Activated T-cell treated with anti-CD3 and anti-CD28 coated beads for 1 hour (primary cell): Measurements from ENCODE around the gene AKAP6.

ENCODE experiments used
- DNase-seq: peaks from one replicate; pipeline ENCODE4 v3.0.0-alpha.2; 2020; ENCODE audit warnings: low read depth

Gene AKAP6

GRCh38 chr14:32710231-32710671 lies 381.2 kb downstream of the AKAP6 start:
- no peak for DNase-seq

GRCh38 chr14:32710731-32711680 lies 381.9 kb downstream of the AKAP6 start:
- no peak for DNase-seq

- DNase-seq = no peak
Observed at GRCh38 chr14:32713856-32714255, 384.8 kb downstream of the AKAP6 start.

GRCh38 chr14:32719601-32720000 lies 390.5 kb downstream of the AKAP6 start:
- DNase-seq = no peak

GRCh38 chr14:32720927-32721326 lies 391.8 kb downstream of the AKAP6 start:
- DNase-seq = no peak

GRCh38 chr14:32722631-32723183 lies 393.6 kb downstream of the AKAP6 start:
- DNase-seq = no peak

- no peak for DNase-seq
Observed at GRCh38 chr14:32724867-32725471, 395.9 kb downstream of the AKAP6 start.

GRCh38 chr14:32726516-32726915 lies 397.4 kb downstream of the AKAP6 start:
- no peak for DNase-seq

GRCh38 chr14:32727832-32728231 lies 398.7 kb downstream of the AKAP6 start:
- no peak for DNase-seq

- DNase-seq = no peak
Observed at GRCh38 chr14:32728526-32728925, 399.4 kb downstream of the AKAP6 start.

GRCh38 chr14:32728976-32729375 lies 399.9 kb downstream of the AKAP6 start:
- no peak for DNase-seq

GRCh38 chr14:32731249-32731648 lies 402.2 kb downstream of the AKAP6 start:
- DNase-seq = no peak

- DNase-seq = no peak
Observed at GRCh38 chr14:32733015-32733414, 403.9 kb downstream of the AKAP6 start.

- no peak for DNase-seq
Observed at GRCh38 chr14:32734261-32734660, 405.2 kb downstream of the AKAP6 start.

GRCh38 chr14:32737621-32738020 lies 408.5 kb downstream of the AKAP6 start:
- DNase-seq = no peak

GRCh38 chr14:32738206-32738871 lies 409.2 kb downstream of the AKAP6 start:
- DNase-seq = no peak

- no peak for DNase-seq
Observed at GRCh38 chr14:32744811-32745445, 415.8 kb downstream of the AKAP6 start.

GRCh38 chr14:32754209-32754608 lies 425.1 kb downstream of the AKAP6 start:
- DNase-seq = no peak

- no peak for DNase-seq
Observed at GRCh38 chr14:32756173-32756572, 427.1 kb downstream of the AKAP6 start.

GRCh38 chr14:32756775-32757174 lies 427.7 kb downstream of the AKAP6 start:
- DNase-seq = no peak

- DNase-seq = no peak
Observed at GRCh38 chr14:32757568-32757967, 428.5 kb downstream of the AKAP6 start.

GRCh38 chr14:32761381-32761968 lies 432.4 kb downstream of the AKAP6 start:
- no peak for DNase-seq
